Measurements from ENCODE around the gene EBLN2.

EBLN2 gene

DNA sequence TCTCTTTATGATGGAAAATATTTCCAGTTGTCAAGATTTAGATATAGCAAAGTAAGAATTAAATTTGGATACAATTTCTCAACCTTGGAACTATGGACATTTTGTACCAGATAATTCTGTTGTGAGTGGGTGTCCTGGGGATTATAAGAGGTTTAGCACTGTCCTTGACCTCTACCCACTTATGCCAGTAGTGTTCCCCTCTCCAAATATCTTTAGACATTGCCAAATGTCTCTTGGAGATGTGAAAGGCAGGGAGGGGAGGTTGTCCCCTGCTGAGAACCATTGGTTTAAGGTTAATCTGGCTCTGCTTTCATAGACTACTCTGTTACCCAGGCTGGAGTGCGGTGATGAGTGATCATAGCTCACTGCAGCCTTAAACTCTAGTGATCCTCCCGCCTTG lies at the start of gene EBLN2:
EBLN2 (plus strand) TSS at position 244 of the 400 bp plus-strand sequence. CDS start 423 bp downstream, outside the sequence.
- DNase-seq, result no peak

- no peak for DNase-seq
Observed at GRCh38 chr3:73018298-73018697, 43.2 kb upstream of the EBLN2 start.

DNA sequence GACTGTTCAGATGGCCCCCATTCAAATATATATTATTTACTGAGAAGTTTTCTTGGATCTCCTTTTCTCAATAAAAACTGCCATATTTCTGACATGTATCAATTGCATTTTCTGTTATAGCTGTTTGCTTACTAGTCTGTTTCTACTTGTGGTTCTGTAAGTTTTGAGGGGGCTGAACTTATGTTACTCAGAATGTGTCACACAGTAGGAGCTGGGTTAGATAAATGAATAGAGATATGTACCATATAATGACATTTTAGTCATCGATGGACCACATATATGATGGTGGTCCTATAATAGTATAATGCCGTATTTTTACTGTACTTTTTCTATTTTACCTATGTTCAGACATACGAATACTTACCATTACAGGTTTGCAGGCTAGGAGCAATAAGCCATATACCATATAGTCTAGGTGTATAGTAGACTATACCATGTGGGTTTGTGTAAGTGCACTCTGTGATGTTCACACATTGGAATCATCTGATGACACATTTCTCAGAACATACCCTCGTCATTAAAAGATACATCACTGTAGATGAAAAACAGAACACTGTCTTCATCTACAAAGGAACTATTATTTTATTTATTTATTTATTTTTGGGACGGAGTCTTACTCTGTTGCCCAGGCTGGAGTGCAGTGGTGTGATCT lies 42.5 kb upstream of the EBLN2 start:
- DNase-seq, result no peak

GRCh38 chr3:73021301-73021835 lies 40.1 kb upstream of the EBLN2 start:
- no peak for DNase-seq

DNA sequence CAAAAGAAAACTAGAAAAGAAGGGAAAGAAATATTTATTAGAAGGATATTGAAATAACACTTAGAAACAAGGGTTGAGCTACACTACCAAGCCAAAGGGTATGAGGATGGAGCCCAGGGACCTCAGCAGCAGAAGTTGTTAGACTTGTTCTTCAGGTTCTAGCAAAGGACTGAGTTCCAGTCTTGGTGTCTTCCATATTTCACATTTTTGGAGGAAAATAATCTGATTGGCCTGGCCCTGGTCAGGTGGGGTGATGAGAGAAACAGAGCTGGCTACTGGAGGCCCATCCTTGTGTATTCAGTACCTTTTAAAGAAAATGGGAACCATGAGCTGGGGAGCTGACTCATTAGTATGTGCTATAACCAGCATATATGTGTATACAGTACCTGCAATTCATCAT lies 36.6 kb upstream of the EBLN2 start:
- no peak for DNase-seq

DNA sequence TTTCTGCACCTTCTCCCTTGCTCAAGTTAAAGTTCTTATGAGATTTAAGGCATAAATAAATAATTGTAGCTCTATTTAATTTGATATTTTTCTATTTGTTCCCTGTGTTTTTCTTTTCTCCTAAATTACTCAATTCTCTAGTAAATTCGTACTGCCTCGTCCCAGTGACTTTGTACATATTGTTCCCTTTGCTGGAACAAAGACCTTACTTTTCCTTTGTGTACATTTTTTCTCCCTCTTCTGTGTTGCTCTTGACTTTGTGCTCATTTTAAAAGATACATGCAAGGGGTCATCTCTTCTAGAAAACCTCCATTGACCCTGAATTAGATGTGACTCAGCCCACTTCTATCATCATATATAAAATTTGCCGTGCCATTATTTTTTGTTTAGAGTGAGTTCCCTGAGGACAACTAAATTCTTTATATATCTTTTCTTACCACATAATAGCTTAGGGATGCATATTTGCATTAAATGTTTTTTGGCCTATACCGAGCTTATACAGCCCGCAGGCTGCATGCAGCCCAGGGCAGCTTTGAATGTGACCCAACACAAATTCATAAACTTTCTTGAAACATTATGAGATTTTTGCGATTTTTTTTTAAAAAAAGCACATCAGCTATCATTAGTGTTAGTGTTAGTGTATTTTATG lies 35.2 kb upstream of the EBLN2 start:
- DNase-seq, result no peak

- DNase-seq, result no peak
Observed at GRCh38 chr3:73026760-73027113, 34.7 kb upstream of the EBLN2 start.

DNA sequence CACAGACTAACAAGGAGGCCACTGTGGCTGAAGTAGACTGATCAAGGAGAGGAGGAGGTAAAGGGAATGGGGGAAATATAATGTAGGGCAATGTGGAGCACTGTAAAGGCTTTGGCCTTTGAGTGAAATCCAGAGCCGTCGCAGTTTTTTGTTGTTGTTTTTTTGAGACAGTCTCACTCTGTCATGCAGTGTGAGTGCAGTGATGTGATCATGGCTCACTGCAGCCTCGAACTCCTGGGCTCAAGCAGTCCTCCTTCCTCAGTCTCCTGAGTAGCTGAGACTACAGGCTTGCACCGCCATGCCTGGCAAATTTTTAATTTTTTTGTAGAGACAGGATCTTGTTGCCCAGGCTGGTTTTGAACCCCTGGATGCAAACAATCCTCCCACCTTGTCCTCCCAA lies 32.7 kb upstream of the EBLN2 start:
- DNase-seq, result no peak

DNA sequence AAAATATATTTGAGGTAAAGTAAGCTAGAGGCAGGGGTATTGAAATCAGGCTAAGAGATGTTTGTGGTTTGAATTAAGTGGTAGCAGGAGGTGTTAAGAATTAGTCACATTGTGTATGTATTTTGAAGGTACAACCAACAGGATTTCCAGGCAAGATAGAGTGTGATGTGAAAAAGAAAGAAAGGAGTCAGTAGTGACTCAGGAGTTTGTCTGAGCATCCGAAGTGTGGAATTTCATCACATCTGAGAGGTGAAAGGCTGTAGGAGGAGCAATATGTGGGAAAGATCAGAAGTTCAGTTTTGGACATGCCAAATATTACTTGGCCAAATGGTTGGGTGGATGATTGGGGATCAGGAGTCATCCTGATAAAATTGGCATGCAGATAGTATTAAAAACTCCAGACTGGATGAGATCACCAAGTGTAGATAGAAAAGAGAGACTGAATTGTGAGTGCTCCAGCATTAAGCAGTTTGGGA lies 32.1 kb upstream of the EBLN2 start:
- DNase-seq, result no peak

- DNase-seq, result no peak
Observed at GRCh38 chr3:73030073-73030597, 31.3 kb upstream of the EBLN2 start.

DNA sequence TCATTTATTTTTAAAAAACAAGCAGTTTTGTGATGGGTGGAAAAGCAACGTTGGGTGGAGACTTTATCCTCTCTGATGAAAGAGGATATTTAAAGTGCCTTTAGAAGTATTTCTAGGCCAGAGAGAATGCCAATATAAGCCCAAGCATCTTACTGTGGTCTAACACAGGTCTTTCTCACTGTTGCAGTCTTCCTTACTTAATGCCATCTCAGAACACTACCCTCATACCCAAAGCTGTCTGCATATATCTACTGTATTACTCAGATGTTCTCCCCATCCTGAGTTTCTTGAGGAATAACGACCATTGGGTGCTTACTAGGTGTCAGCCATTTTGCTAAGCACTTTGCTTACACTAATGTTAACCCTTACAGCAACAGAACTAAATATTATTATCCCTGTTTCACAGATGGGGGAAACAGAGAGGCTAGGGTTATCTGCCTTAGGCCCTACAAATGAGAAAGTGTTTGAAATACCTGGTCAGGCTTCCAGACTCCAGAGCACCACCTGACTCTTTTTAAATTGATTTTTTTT lies 29.8 kb upstream of the EBLN2 start:
- no peak for DNase-seq

- no peak for DNase-seq
Observed at GRCh38 chr3:73036694-73037591, 24.5 kb upstream of the EBLN2 start.

DNA sequence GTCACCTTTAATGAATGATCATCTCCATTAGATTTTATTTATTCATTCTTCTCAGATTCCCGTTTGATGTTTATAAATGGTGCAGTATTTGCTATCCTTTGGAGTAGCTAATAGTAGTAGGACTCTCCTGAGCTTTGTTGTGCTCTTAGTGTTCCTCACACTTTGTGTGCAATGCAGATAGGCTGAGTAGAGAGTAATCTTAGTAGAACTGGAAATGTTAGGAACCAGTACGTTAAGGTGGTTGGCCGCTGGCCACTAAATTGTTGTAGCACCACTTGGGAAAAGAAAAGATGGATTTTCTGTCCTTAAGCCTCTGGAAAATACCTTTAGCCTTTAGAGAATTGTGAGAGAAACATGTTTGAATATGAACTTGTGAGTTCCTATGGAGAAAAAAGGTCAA lies 19.9 kb upstream of the EBLN2 start:
- DNase-seq, result no peak

DNA sequence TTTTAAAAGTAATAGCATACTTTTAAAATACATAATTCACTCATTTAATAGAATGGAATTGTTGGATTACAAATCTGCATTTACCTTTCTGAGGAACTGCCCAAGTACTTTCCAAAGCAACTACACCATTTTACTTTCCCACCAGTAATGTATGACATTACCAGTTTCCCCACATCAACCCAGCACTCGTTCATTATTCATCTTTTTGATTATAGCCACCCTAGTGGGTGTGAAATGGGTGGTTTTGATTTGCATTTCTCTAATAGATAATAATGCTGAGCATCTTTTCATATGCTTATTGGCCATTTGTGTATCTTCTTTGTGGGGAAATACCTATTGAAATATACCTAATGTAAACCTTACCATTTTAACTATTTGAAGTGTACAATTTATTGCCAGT lies 18.0 kb upstream of the EBLN2 start:
- DNase-seq, result no peak

GRCh38 chr3:73045391-73045790 lies 16.1 kb upstream of the EBLN2 start:
- DNase-seq, result no peak

- no peak for DNase-seq
Observed at GRCh38 chr3:73046195-73046594, 15.3 kb upstream of the EBLN2 start.

GRCh38 chr3:73049319-73049718 lies 12.1 kb upstream of the EBLN2 start:
- no peak for DNase-seq

GRCh38 chr3:73052857-73053256 lies 8.6 kb upstream of the EBLN2 start:
- DNase-seq, result no peak

DNA sequence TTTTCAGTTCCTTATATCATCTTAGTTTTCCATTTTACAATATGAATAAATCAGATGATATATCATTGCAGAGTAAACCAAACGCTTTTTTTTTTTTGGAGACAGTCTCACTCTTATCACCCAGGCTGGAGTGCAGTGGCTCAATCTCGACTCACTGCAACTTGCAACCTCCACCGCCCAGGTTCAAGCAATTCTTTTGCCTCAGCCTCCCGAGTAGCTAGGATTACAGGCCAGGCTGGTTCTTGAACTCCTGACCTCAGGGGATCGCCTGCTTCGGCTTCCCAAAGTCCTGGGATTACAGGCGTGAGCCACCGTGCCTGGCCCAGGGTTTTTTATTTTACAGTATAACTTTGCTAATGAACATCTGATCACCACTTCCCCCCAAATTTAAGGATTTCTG lies 5.9 kb upstream of the EBLN2 start:
- no peak for DNase-seq

GRCh38 chr3:73056014-73056844 lies 5.2 kb upstream of the EBLN2 start:
- DNase-seq, result no peak

DNA sequence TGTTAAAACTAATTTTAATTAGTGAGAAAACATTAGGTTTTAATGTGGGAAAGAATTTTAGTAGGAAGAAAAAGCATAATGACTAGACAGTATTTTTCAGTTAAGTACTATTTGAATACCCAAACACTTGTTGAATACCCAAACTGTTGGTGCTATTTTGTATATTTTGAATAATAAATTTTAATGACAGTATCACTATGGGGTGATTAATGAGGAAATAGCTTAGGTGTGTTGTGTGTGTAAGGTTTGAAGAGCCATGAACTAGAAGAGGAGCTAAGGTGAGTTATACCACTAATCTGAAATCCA lies 4.7 kb upstream of the EBLN2 start:
- DNase-seq, result no peak

DNA sequence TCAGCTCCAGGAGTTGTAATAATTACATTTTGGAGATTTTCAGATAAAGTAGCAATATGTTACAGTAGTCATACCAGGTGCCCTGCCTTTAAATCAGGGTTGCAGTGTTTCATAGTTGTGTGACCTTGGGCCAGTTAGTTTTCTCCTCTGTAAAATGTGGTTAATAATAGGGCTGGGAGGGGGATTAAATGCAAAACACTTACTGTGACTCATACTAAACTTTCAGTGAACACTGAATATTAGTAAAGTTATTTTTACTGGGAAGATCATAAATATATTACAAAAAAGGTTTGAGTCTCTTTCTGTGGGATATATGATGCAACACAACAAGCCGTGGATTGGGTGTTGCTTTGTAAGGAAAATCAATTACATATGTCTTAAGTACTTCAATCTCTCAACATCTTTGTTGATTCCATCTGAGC lies 1.1 kb upstream of the EBLN2 start:
- no peak for DNase-seq
